ENCODE results near the gene PRR23E.

The PRR23E gene

GRCh38 chr3:127209155-127209839 lies 16.4 kb downstream of the PRR23E start:
- no peak for DNase-seq

DNA sequence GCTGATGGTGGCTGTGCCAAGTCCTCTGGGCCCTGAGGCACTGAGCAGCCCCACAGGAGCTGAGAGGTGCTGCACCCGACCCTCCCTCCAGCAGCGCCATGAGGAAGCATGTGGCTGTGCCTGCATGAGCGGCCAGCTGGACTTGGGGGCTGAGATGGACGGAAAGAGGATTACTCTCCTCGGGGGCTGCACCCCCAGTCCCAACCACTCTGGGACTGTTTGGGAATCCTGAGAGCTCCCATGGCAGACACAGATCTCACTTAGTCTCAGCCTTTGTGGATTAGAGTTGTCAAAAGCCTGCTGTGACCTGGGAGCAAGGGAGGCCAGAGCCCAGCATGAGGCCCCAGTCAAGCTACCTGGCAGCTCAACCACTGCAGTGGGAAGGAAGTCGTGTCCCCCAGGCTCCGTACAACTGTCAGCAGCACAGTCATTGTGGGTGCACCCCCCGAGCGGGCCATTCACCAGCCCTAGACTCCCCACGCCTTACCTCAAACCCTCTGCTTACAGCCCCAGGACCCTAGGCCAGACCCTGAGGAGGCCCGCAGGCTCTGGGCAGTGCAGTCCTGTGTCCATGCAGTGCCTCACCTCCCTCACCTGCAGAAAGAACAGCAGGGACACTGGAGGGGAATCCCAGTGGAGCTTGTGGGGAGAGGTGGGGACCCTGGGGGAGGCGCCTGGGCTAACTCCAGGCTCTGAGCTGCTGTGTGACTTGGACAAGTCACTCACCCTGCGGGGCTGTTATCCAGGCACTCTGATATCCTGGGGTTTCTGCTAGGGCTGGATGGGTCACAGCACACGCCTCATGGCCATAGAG lies 17.1 kb downstream of the PRR23E start:
- DNase-seq: no peak

DNA sequence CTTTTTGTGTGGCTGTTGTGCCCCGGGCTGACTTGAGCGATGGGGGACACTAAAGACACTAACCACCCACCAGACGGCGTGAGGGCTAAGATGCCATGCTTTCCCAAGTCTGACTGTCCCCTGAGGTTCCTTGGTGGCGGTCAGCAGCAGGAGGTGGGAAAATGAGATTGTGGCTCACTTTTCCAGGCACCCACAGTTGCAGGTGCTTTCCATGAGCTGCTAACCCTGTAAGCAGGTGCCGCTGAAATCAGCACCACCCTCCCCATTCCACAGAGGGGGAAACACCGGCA lies 17.7 kb downstream of the PRR23E start:
- DNase-seq: no peak

DNA sequence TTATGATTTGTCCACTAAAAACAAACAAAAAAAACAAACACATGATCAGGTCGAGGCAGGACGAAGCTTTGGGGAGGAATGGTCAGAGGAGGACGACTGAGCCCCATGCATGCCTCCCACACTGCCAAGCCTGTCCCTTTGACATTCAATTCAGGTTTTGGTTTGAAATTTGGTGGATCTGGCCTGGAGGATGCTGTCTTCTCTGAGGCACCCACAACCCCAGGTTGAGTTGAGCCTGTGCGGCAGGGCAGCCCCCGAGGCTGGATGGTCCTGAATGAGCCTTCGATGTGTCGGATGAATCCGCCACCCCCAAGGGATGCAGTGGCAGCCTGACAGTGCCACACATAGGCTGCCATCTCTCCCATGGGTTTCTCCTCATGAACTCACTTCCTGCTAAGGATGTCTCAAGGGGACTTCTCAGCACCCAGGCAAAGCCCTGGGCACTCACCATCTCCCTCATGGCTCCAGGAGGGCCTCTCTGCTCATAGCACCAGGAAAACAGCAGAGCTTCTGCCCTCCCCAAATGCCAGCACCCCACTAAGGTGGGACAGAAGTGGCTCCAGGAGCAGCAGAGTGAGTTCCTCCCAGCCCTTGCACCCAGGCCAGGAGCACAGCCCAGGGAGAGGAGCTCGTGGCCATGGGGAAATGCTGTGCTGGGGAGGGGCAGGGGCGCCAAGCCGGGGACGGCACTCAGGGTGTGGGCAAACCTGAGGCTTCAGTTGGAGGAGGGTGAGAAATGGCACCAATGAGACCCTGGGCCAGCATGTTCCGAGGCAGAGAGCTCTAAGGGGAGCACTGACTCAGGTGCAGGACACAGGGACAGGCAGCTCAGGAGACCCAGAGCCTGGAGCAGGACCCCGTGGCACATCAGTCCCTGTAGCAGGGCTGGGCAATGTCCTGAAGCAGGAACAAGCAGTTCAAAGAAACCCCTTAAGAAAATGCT lies 18.5 kb downstream of the PRR23E start:
- DNase-seq: no peak

DNA sequence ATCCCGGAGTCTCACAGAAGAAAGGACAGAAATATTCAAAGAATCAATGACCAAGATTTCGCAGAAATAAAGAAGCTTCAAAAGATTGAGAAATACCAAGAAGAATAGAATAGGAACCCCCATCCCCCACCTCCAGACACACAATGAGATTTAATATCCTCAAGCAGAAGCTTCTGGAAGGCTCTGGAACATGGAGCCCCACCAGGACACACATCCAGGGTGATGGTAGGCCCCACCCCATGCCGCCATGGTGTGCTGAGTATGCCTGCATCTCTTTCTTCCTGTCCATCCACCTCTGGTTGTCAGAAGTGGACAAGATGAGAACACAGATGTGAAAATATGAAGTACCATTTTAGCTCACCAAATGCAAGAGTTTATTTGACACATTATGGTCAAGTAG lies 19.3 kb downstream of the PRR23E start:
- no peak for DNase-seq

GRCh38 chr3:127212711-127213110 lies 19.8 kb downstream of the PRR23E start:
- DNase-seq: no peak

DNA sequence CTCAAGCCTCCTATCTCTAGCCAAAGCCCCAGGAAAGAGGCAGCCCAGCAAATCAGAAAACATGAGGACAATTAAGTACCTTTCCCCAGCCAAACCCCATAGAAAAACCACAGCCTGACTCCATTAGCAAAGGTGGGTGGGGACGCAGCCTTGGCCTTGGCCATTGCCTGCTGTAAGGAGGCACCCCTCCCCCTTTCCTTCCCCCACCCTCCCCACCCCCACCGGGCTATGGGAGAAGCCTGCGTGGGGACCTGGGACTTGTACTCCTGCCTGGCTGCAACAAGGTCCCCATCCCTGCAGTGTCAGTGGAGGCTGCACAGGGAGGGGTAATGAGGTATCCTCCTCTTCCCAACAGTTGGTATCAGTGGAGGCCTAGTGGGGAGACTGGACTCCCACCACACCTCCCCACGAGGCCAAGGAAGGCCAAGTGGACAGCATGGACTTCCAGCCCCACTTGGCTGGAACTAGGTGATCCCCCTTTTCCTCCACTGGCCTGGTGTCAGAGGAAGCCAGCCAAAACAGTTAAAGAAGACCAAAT lies 20.5 kb downstream of the PRR23E start:
- DNase-seq: no peak

- DNase-seq: no peak
Measured at GRCh38 chr3:127214975-127215374, 22.0 kb downstream of the PRR23E start.

- no peak for DNase-seq
Measured at GRCh38 chr3:127215714-127216414, 22.9 kb downstream of the PRR23E start.

DNA sequence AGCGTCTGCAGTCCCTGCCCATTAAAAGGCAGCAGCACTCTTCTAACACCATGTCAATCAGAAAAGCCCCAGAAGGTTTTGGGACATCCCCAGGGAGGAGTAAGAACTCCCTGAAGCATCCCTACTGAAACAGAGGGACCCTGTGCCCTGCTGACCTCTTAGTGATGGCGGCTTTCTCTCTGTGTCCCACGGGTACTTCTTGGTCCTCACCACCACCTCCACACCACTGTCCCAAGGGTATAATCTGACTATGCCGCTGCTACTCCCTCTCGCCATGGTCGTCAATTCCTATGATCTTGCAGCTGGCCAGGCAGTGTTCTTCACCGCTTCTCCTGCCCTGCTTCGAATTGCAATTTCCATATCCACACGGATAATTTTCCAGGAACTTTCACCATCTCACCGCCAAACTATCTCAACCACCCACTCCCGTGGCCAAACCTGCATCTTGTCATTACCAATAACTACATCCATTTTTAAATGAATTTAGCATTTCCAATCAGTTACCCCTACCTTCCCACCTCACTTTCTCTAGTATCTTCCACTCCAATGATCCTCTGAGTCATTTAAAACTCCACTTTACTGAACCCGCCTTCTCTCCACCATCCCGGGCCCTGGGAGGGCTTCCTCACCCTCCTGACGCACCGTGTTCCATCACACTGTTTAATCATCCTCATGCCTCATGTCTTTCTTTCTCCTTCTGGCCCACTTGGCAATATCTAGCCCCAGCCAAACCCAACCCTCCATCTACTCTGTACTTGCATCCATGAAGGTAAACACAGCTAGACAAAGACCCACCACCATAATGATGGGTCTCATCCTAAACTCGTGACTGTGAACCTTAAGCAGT lies 23.7 kb downstream of the PRR23E start:
- DNase-seq: no peak

DNA sequence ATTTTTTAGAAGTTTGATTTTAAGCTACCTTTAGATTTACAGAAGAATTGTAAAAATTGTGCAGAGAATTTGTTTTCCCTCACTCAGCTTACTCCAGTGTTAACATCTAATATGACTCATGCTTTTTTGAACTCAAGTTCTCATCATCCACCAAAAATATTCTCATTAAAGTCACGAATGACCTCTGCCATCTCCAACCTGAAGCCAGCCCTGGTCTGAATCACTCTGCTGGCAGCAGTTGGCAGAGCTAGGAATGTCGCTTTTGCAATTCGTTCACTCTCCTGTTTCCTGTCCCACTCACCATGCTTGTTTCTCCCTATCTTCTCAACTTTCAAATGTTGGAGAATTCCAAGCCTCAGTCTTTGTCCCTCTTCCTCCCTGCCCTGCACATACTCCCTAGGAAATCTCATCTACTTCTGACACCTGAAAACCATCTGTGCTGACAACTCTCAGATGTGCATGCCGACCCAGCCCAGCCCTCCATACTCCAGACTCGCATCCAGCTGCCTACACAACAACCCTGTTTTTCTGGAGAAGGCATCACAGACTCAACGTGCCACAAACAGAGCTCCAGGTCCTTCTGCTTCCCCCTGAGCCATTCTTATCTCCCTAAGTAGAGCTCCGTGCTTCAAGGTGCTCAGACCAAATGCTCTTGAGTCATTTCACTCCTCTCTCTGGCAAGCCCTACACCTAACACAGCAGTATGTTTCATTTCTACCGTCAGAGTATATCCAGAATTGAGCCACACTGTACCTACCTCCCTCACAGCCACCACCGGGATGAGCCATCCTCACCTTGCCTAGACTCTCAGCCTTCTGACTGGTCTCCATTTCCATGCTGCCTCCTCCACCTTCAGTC lies 24.9 kb downstream of the PRR23E start:
- DNase-seq: no peak

GRCh38 chr3:127218454-127218922 lies 25.6 kb downstream of the PRR23E start:
- no peak for DNase-seq

GRCh38 chr3:127220497-127220896 lies 27.6 kb downstream of the PRR23E start:
- DNase-seq: no peak

GRCh38 chr3:127221037-127221436 lies 28.1 kb downstream of the PRR23E start:
- DNase-seq: no peak

DNA sequence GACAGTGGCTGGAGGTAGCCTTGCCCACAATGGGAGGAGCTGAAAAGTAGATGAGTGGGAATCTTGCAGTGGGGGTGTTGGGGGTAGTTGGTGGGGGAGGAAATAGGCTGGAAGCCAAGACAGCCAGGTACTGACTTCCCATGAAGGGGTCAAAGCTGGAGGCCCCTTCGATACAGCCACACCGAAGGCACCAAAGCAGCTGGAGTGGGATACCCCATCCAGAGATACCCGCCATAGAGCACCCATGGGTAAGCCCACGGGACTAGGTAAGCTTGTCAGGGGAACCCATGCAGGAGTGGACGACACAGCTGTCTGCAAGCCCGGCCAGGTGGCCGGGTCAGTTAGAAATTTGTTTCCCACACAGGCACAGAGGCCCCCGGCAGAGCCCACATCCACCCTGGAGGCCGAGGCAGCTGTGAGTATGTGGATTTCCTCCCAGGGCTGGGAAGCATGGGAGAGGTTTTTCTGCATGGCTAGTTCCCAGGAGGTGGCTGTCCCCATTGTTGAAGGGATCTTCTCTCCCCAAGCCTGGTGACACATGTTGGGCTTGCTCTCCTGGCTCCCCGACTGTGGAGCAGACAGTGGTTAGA lies 28.6 kb downstream of the PRR23E start:
- no peak for DNase-seq

GRCh38 chr3:127222163-127222562 lies 29.2 kb downstream of the PRR23E start:
- no peak for DNase-seq

DNA sequence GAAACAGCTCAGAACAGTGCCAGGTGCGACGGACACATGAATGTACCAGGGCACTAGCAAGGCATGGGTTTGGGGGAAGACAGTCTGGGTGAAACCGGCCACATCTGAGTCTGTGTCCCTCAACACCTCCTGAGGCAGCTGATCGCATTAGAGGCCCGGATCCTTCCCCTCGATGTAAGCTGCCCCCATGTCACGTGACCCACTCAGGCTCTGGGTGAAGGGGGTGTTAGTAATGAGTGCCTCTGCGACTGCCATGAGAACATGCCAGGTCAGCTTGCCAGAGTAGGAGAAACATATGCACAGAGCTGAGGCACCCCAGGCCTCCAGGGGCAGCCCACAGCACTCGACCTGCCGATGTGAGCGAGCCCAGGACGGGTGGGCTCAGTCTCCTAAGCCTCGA lies 29.7 kb downstream of the PRR23E start:
- no peak for DNase-seq

- no peak for DNase-seq
Measured at GRCh38 chr3:127224118-127224517, 31.2 kb downstream of the PRR23E start.

- DNase-seq: no peak
Measured at GRCh38 chr3:127226457-127226856, 33.5 kb downstream of the PRR23E start.

Measured in right kidney (tissue), 1 donor.